Erythroblast (primary cell): Measurements from ENCODE around the gene SRGAP2C.
"Not testable (repeated sequence)": the region's sequence is repeated elsewhere in the genome, so short reads cannot be mapped to it uniquely, and the experiment has no call there.

Experiments
- GATA1 ChIP-seq: IDR thresholded peaks from 2 replicates; pipeline ENCODE4 v1.6.1; 2011; ENCODE audit warnings: low read depth, mild to moderate bottlenecking, control low read depth, low read length, moderate library complexity
- POLR2A ChIP-seq: IDR thresholded peaks from 2 replicates; pipeline ENCODE4 v1.6.1; 2011; ENCODE audit warnings: mild to moderate bottlenecking, low read length

GRCh38 chr1:121369959-121370358 is 185.2 kb downstream of the SRGAP2C start:
- TF ChIP-seq POLR2A, GATA1: not testable (repeated sequence)
